ENCODE measurements around the gene FXN. TPM values are rescaled to one million over a fixed set of nuclear protein-coding genes. Genes with fewer than 3 reads are reported as not detected.

The FXN gene
- total and polyA plus RNA-seq, 4 donors: 4.7 to 41.7 (median 23.9) TPM

GRCh38 chr9:69147041-69147834 lies 111.7 kb downstream of the FXN start:
- Histone ChIP-seq H3K36me3 (ENCODE audit: control insufficient read depth in 4 of 4, insufficient read depth in 3 of 4, low read depth in 1 of 4, low read length in 3 of 4) (no peaks in the 10 kb centered on the region), H3K27ac (ENCODE audit: low read depth in 1 of 2, low read length in 2 of 2) (no peak overlapping the region), H3K27me3 (ENCODE audit: control insufficient read depth in 4 of 4, insufficient read depth in 4 of 4, low read length in 3 of 4) (no peaks in the 10 kb centered on the region), H3K4me1 (ENCODE audit: control insufficient read depth in 4 of 4, insufficient read depth in 4 of 4, low read length in 3 of 4) (peaks cover 0 to 14% (median 10%) of the 10 kb centered on the region in 4 donors), H3K9ac (ENCODE audit: low read depth in 1 of 2, low read length in 2 of 2) (no peak overlapping the region), H3K4me3 (ENCODE audit: low read depth in 1 of 3, low read length in 3 of 3) (no peak overlapping the region), H3K9me3 (ENCODE audit: control insufficient read depth in 4 of 4, low read length in 3 of 4) (no peaks in the 10 kb centered on the region)
- no peak for DNase-seq (ENCODE audit: low spot score)
- WGBS: 86% methylated on average over 11 of the region's 11 CpGs
- TF ChIP-seq RXRA (IDR thresholded peaks at IDR 0.05) (peak in 1 of 2 donors; percentile 6), FOXA1 (IDR thresholded peaks at IDR 0.05) (no peak), EGR1 (IDR thresholded peaks at IDR 0.05; ENCODE audit: low read depth in 2 of 2) (no peak), ATF3 (IDR thresholded peaks at IDR 0.05) (no peak), ZBTB33 (IDR thresholded peaks at IDR 0.05) (no peak), HNF4A (conservative IDR thresholded peaks at IDR 0.05) (peak in 1 of 2 donors; percentile 22), NR2F2 (IDR thresholded peaks at IDR 0.05) (no peak), REST (IDR thresholded peaks at IDR 0.05) (no peak)

- H3K27me3 ChIP-seq (ENCODE audit: control insufficient read depth in 4 of 4, insufficient read depth in 4 of 4, low read length in 3 of 4): no peaks in the 10 kb centered on the region
- H3K27ac ChIP-seq (ENCODE audit: low read depth in 1 of 2, low read length in 2 of 2): peak overlapping the region in 1 of 2 donors; percentile 21
- no peak for DNase-seq (ENCODE audit: low spot score)
- WGBS: 39% methylated on average over 7 of the region's 7 CpGs
- no peak overlapping the region for H3K4me3 ChIP-seq (ENCODE audit: low read depth in 1 of 3, low read length in 3 of 3)
- TF ChIP-seq FOXA2 (IDR thresholded peaks at IDR 0.05): no peak
- peak; percentile 36 to 57 for TF ChIP-seq RAD21 (IDR thresholded peaks at IDR 0.05)
- H3K9me3 ChIP-seq (ENCODE audit: control insufficient read depth in 4 of 4, low read length in 3 of 4): no peaks in the 10 kb centered on the region
- H3K36me3 ChIP-seq (ENCODE audit: control insufficient read depth in 4 of 4, insufficient read depth in 3 of 4, low read depth in 1 of 4, low read length in 3 of 4): no peaks in the 10 kb centered on the region
- H3K9ac ChIP-seq (ENCODE audit: low read depth in 1 of 2, low read length in 2 of 2): peak overlapping the region in 1 of 2 donors; percentile 40
- peaks cover 4 to 34% (median 30%) of the 10 kb centered on the region in 4 donors for H3K4me1 ChIP-seq (ENCODE audit: control insufficient read depth in 4 of 4, insufficient read depth in 4 of 4, low read length in 3 of 4)
Observed at GRCh38 chr9:69149321-69149807, 113.8 kb downstream of the FXN start.

Small RNA genes lying within 50 kb of the gene (small RNA-seq; reads per million reads assigned to genes)
- gene AL162730.1: not detected

Other genes starting within 250 kb of the FXN start
- gene PRKACG, start 21.6 kb upstream of the FXN start, total RNA-seq: not detected
- not detected for gene PRKACG, start 21.6 kb upstream of the FXN start, polyA plus RNA-seq
- gene TJP2, start 138.5 kb downstream of the FXN start, total RNA-seq: 10 to 100 TPM; 40.9 to 74.0 TPM
- 10 to 100 TPM; 23.2 to 24.3 TPM for gene TJP2, start 138.5 kb downstream of the FXN start, polyA plus RNA-seq